ENCODE data around the gene CALU.

CALU gene

DNA sequence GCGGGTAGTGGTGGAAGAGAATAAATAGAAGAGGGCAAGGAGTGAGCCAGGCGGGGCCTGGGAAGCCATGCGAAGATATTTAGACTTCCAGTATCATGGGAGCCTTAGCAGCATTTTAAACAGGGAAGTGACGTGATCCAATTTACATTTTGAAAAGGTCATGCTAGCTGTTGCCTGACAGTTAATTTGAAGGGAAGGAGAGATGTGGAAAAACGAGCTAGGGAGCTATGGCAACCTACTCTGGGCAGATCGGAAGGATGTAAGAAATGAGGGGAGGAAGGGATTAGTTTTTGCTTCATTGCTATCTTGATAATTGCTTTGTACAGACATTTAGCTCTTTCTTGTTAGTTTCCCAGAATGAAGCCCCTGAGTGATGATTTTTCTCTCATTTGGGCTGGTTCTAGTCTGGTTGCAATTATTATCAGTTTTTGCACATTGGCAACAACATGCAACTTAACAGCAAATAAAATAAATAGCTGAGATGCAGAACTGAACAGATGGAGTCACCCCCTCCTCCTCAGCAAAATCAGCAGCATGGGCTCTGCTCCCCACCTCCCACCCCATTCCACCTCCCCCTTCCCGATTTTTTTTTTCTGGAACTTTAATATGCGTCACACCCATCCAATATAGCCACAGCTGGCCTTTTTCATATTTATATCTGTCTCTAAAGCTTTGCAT, 13.0 kb upstream of the CALU start:
- no peak for DNase-seq

DNA sequence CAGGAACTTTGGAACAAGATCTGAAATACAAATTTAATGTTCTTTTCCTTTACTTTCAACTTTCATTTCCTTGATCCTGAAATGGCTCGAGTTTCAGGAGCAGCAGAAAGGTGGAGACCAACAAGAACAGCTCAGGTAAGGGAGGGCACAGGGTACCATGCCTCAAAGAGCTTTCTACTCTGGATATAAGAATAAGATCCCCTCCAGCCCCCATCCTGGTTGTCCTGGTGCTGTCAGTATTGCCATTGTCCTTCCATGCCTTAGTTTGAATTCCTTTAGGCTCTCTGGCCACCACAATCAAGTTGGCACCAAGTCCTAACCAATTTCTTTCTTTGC, 12.5 kb upstream of the CALU start:
- DNase-seq, result no peak

DNA sequence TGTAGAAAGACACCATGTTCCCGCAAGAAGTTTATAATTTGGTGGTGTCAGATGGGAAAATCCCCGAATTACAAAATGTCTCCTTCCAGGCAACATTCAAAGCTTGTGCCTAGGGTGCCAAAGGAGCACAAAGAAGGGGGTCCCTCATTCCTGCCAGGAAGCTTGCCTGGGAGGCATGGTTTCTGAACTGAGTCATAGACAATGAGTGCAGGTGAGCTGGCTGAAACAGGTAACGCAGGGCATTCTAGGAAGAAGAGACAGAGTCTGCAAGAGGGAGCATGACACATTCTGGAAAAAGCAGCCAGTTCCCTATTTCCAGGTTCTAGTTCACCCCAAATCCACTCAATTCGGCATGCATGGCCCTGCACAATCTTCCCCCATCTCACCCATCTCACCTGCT, 11.9 kb upstream of the CALU start:
- DNase-seq, result no peak

DNA sequence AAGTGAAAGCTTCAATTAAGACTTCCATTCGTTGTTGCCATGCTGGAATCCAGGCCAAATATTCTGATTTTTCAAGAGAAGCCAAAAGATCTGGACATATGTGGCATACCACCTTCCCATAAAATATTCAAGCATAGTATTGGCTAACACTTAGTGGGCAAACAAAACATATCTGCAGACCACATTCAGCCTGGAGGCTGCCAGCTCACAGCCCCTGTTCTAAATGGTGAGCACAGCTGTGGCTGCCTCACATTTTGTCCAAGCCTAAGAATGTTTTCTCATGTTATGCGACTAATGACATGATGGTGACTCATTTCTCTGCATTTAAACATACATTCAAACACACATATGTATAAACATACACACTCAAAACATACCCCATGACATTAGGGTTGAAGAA, 10.6 kb upstream of the CALU start:
- no peak for DNase-seq

DNA sequence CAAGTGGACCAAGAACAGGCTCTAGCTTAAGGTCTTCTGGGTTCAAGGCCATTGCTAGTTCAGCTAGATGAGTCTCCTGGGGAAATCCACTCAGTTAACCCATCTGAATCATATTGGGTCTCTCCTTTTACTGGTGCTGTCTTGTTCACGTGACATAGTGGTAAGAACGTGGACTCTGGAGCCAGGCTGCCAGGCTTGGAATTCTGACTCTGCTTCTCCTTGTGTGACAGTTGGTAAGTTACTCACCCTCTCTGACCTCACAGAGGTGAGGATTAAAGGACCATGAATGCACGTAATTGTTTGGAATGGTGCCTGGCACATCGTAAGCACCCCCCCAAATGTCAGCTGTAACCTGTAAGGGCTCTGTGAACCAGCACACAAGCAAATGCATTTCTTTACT, 9.7 kb upstream of the CALU start:
- no peak for DNase-seq

DNA sequence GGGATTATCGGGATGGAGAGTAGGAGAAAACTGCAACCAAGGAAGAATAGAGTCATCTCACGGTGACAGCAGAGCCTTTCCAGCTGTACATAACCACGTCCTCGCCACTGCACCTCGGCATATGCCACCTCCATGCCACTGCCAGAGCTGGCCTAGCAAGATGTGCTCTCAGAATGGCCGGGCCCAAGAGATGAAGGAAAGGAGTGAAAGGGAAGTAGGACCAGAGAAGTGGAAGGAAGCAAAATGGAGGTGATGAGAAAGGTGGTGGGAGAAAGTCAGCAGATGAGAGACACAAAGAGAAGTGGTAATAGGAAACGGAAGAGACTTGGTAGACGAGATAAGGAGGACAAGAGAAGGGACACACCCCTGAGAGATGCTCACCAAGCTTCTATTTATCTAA, 8.0 kb upstream of the CALU start:
- no peak for DNase-seq

DNA sequence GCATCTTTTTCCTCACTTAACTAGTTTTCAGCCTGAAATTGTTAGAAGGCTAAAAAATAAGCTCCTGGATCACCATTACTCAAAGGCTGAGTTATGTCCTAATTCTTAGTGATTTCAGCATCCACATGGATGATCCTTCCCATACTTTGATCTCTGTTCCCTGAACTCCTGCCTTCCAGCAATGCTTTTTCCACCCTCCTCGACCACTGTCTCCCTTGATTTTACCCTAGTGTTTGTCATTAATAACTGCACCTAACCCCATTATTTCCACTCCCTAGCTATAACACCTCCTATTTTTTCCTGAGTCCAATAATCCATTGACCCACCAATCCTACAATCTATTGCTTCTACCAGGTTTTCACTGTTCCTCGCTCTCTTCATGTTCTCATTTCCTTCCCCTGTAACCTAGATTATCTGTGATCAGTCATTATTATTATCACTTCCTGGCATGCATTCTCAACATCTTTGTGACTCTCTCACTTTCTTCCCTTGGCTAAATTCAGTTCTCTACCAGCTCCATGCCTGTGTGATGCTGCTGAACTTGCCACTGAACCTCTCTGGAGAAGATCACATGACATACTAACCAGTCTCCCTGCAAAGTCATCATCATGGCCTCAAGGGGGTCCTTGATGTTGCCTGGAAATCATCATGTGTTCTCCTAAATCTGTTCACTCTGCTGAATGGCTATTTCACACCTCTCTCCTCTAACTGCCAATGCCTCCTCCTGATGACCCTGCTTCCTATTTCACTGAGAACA, 6.5 kb upstream of the CALU start:
- DNase-seq, result no peak

DNA sequence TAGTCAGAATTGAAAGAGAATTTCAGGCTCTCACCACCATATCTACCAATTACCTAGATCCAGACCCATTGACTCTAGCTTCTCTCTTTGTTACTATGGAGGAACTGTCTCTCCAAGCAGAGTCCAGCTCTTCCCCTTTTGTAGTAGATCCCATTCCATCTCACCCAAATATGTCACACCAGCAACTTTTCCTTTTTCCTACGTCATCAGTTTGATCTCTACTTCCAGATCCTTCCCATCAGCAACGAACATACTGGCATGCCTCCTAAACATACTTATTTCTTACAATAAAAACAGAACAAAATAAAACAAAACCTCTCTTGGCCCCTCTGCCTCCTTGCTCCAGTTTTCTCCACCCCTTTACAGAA, 5.9 kb upstream of the CALU start:
- DNase-seq, result no peak

DNA sequence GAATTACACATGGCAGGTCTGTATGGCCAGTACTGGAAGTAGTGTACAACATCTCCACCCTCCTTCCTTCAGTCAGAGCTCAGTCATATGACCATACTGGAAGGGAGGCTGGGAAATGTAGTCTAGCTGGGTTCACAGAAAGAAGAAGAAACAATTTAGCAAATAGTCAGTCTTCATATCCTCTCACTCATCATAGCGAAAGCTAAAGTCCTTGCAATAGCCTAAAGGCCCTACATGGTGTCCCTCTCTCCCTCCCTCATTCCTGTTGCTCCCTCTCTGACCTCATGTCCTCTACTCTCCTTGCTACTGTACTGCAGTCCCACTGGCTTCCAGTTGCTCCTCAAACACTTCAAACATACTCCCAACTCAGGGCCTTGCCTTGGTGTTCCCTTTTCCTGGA, 4.3 kb upstream of the CALU start:
- DNase-seq, result no peak

DNA sequence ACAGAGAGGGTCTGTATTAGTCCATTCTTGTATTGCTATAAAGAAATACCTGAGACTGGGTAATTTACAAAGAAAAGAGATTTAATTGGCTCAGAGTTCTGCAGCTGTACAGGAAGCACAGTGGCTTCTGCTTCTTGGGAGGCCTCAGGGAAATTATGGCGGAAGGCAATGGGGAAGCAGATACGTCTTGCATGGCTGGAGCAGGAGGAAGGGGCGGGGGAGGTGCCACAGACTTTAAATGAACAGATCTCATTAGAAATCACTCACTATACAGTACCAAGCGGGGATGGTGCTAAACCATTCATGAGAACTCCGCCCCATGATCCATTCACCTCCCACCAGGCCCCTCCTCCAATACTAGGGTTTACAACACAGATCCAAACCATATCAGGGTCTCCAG, 3.7 kb upstream of the CALU start:
- no peak for DNase-seq

DNA sequence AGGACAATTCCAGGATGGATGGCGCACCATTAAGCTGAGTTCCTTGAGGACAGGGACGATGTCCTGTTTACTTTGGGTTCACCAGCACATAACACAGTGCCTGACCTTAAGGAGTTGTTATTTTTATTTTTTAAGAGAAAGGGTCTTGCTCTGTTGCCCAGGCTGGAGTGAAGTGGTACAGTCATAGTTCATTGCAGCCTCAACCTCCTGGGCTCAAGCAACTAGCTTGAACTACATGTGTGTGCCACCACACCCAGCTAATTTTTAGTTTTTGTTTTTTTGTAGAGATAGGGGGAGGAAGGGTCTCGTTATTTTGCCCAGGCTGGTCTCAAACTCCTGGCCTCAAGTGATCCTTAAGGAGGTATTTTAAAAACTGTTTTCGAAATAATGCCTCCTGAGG, 1.7 kb upstream of the CALU start:
- no peak for DNase-seq

DNA sequence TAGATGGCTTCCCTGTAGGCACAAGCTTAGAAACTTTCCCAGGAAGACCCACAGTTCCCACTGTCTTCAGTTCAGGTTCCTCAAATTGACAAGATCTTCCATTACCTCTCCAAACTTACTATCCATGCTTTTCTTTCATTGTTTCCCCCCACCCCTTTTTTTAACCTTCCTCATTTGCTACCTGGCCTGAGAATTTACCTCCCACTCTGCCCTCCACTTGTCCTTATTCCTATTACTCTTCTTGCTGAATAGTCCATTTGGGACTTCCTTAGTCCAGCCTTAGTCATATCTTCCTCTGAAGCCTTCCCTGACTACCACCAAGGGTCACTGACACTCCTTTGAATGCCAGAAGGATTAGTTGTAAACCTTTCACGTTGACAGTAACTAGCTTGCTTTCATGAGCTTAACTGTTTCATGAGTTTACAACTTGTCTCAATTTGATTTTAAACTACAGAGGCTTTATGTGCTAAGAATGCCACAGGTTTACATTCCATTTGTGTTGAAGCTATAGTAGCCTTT, 1.2 kb upstream of the CALU start:
- no peak for DNase-seq

DNA sequence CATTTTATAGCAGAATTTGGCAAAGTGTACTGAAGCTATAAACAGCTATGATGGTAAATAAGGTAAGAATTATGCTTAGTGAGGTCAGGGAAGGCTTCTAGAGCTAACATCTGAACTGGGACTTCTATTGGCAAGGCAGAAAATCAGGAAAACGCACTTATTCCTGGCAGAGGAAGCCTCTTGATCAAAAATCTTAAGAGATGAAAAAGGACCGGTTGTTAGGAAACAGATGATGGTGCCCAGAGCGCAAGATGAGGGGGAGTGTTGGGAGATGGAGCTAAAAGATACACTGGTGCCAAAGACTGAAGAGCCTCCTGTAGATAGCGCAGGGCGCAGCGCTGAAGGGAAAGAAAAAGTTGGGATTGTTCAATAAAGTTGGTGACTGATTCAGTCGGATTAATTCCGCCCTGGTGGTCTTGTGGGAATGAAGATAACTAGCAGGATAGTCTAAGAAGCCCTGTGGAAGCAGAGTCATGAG, 550 bp upstream of the CALU start:
- no peak for DNase-seq

DNA sequence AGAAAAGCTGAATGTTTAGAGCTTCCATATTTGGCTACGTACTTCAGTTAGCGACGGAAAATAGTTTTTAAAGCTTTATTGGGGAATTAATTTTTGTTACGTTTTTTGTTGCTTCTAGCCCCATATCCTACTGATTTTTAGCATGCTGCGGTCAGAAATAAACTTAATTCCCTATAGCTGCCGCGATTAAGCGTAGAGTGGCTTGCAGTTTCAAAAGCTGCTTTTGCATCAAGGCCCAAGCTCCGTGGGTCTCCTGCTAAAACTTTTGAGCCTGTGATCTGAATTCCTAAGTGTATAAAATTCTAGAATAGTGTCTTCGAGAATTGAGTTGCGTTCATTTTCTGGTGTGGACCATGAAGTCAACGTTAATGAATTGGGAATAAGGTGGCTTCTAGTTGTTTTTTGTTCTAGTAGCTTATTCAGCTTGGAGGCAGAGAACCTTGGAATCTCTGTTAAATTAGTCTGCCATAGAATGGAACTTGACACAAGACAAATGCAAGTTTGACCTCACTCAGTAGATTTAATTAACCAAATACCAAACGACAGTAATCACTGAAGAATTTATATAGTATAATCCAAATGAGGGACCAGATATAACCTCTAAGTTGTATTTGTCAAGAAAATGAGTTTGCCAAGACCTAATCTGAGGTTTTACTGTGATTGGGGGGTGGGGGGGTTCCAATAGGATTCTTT, 977 bp downstream of the CALU start:
- DNase-seq, result no peak

DNA sequence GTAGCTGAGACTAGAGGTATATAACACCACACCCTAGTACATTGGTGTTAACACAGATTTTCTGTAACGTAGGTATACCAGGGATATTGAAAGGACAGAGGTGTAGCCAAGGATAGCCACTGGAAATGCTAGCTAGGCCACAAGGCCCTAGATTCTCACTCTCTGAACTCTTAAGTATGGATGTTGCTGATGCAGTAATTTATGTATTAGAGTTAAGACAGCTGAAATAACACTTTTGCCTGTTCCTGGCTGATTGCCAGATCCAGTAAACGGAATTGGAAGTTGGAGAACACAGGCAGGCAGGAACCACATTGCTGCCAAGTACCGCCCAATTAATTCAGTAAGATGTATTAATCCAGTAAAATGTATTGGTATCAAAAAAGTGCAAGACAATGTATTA, 1.8 kb downstream of the CALU start:
- DNase-seq, result no peak

DNA sequence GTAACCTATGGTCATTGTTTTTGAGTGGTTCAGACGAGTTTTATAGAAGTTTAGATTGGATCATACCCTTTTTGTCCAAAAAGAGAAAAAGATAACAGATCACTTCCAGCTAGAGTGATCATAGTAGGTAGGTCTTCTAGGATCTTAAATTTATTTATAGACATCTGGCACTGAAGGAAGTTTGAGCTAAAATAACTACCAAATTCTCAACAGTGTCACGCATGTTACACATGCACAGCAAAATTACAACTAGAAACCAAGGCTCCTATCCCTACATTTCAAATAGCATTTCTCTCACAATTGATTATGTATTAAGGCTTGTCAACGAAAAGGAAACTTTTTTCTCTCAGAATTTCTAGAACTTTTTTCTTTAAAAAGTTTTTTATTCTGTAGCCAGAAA, 2.3 kb downstream of the CALU start:
- DNase-seq, result no peak

DNA sequence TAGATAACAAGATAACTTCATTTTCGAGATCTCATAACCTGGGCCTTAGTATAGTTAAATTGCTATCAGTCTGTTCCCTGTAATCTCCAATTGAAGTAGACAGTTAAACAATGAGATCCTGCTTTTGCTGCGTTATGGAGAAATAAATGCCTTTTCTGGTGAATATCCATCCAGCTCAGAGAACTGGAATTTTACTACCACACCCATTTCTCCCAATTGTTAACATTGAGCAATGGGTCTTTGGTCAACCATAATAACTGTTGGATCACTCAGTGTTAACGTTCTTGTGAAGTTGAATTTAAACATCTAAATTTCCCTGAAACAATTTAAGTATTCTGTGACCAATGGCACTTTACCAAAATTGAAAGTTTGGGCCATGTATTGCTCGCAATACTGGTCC, 3.0 kb downstream of the CALU start:
- DNase-seq, result no peak

DNA sequence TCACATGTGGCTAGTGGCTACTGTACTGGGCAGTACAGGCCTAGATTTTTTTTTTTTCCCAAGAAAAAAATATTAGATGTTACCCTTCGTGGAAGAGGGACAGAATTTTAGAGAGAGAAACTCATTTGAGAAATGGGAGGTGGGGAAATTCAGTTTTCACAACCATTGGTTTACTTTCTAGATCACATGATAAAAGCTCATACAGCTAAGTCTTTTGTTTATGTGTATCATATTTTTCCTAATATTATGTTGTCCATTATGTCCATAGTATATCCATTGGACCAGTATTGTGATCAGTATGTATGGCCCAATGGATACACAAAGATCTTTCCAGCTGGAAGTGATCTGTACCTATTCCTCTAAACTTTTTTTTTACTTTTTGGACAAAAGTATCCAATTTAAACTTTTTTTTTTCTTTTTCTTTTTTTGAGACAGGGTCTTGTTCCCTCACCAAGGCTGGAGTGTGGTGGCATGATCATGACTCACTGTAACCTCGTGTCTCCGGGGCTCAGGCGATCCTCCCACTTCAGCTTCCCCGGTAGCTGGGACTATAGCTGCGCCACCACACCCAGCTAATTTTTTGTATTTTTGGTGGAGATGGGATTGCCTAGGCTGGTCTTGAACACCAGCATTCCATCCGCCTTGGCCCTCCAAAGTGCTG, 4.1 kb downstream of the CALU start:
- DNase-seq, result no peak

DNA sequence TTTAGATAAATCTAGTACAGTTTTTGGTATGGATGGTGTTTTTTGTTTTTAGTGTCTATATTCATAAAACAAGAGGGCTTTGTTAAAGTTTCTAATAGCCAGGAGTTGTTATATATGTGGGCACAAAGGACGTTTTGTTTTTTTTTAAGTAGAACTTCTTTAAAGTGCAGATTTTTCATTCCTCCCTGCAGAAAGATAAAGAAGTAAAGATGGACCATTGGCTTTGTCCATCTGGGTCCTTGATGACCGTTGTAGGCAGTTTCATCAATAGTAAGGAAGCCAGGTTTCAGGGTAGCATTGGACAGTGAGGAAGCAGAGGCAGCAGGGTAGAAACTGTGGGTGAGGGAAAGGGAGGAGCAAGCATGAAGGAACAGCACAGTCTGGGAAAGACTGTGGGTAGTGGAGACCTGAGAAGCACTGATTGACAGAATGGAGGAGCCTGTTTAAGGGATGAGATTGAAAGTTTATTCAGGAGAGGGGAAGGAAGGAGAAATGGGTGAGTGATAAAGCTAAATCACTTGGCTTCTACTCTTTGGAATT, 5.3 kb downstream of the CALU start:
- DNase-seq, result no peak

DNA sequence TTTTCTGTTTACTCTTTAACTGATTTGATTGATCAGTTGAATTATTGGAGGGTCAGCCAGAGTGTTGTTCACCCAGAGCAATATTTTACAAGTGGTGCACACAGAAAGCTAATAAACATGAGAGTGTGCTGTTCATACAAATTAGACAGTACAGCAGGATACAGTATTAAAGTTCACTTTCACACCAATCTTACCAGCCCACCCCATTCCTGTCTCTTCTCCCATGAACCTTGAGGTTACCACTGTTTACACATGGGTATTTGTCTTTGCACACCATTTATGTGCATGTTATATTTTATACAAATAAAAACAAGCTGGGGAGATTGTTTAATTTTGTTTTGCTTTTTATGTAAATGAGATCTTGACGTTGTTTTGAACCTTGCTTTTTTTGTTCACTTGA, 6.5 kb downstream of the CALU start:
- no peak for DNase-seq

DNA sequence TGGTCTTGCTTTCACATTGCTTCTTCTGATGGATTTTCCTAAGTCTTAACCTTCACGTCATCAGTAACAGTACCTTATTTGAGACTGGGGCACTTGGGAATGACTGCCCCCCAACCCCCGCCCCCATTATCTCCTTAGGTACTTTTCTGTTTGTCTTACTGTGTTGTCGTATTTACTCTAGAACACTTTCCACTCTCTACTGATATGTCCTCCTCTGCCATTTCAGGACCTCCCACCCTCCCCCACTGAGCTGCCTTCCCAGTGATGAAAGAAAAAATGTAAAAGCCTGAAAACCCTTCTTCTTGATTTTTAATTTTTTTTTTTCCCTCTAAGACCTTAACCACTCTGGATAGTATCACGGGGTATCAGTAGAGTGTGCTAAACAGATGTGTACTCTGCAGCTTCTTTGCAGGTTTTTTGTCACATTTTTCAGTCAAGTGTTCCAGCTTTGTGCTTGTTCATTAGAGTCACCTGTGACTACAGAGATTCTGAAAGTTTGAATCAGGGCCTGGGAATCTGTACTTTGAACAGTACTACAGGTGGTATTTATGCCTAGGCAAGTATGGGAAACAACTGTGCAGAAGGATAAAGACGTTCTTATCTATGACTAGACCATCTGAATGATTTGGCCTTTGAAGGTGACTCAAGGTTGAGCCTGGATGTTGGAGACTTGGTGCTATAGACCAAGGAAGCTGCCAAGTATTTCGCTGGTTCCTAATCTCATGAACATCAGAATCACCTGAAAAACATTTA, 8.3 kb downstream of the CALU start:
- DNase-seq, result no peak

DNA sequence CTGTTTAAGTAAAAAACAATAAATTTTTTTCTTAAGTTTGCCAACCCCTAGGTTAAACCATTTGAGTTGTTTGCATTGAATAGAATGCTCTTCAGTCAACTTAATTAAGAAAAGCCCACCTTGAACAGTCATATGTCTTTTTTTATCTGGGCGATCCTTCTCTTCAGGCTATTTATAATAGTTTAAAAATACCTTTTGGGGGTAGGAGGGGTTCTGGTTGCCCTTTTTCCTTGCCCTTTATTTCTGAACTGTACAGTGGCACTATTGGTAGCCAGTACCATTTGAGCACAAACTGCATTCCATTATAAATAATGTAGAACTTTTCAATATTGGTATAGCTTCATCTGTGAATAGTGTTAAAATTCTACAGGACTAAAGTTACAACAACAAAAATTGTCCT, 13.1 kb downstream of the CALU start:
- DNase-seq, result no peak
